Ishikawa (cell line): ENCODE results near the gene USP28.

ENCODE experiments used
- CEBPB ChIP-seq: IDR thresholded peaks from 2 replicates; pipeline ENCODE4 v1.6.1; 2012
- EP300 ChIP-seq: IDR thresholded peaks from 2 replicates; pipeline ENCODE4 v1.6.1; 2012; ENCODE audit warnings: borderline replicate concordance
- FOXM1 ChIP-seq: IDR thresholded peaks from 2 replicates; pipeline ENCODE4 v1.6.1; 2012; ENCODE audit warnings: low read depth, borderline replicate concordance
- RAD21 ChIP-seq: IDR thresholded peaks from 2 replicates; pipeline ENCODE4 v1.6.1; 2012; ENCODE audit warnings: low read depth
- TCF12 ChIP-seq: IDR thresholded peaks from 2 replicates; pipeline ENCODE4 v1.6.1; 2012; ENCODE audit warnings: low read depth
- YY1 ChIP-seq: IDR thresholded peaks from 2 replicates; pipeline ENCODE4 v1.6.1; 2012; ENCODE audit warnings: low read depth
- TF ChIP-seq, protein P1 (sequence below): IDR thresholded peaks from 2 replicates; pipeline ENCODE4 v1.6.1; 2012; ENCODE audit warnings: low read depth, mild to moderate bottlenecking
- TF ChIP-seq, protein P2 (sequence below): IDR thresholded peaks from 2 replicates; pipeline ENCODE4 v1.6.1; 2012

GRCh38 chr11:113907152-113907551, 31.8 kb upstream of the USP28 start:
- no peak for TF ChIP-seq CEBPB
- no peak for TF ChIP-seq TCF12
- TF ChIP-seq YY1, result no peak
- TF ChIP-seq EP300, result no peak
- TF ChIP-seq, protein P1, sequence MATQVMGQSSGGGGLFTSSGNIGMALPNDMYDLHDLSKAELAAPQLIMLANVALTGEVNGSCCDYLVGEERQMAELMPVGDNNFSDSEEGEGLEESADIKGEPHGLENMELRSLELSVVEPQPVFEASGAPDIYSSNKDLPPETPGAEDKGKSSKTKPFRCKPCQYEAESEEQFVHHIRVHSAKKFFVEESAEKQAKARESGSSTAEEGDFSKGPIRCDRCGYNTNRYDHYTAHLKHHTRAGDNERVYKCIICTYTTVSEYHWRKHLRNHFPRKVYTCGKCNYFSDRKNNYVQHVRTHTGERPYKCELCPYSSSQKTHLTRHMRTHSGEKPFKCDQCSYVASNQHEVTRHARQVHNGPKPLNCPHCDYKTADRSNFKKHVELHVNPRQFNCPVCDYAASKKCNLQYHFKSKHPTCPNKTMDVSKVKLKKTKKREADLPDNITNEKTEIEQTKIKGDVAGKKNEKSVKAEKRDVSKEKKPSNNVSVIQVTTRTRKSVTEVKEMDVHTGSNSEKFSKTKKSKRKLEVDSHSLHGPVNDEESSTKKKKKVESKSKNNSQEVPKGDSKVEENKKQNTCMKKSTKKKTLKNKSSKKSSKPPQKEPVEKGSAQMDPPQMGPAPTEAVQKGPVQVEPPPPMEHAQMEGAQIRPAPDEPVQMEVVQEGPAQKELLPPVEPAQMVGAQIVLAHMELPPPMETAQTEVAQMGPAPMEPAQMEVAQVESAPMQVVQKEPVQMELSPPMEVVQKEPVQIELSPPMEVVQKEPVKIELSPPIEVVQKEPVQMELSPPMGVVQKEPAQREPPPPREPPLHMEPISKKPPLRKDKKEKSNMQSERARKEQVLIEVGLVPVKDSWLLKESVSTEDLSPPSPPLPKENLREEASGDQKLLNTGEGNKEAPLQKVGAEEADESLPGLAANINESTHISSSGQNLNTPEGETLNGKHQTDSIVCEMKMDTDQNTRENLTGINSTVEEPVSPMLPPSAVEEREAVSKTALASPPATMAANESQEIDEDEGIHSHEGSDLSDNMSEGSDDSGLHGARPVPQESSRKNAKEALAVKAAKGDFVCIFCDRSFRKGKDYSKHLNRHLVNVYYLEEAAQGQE, result no peak
- no peak for TF ChIP-seq RAD21
- no peak for TF ChIP-seq FOXM1
- TF ChIP-seq, protein P2, sequence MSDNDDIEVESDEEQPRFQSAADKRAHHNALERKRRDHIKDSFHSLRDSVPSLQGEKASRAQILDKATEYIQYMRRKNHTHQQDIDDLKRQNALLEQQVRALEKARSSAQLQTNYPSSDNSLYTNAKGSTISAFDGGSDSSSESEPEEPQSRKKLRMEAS, result no peak
